BJ (cell line): ENCODE measurements around the gene CCDC141. TPM values are rescaled to one million over a fixed set of nuclear protein-coding genes. Genes with fewer than 3 reads are reported as not detected.

ENCODE experiments used
- CTCF ChIA-PET: fragments of 350-600 bp; formaldehyde crosslinking; extraction: SDS; loops from one replicate; lab custom pipeline; 2021; ENCODE audit warnings: antibody characterized with exemption, inconsistent platforms; lab: Yijun Ruan, JAX
- POLR2A ChIA-PET: fragments of 300-600 bp; sonication (Branson Sonifier 250); formaldehyde crosslinking; extraction: SDS; loops from one replicate; lab custom pipeline; 2021; ENCODE audit warnings: antibody characterized with exemption; lab: Charles Lee
- DNase-seq: peaks from one replicate; pipeline ENCODE4 v3.0.0-alpha.2; 2011; ENCODE audit warnings: low read depth
- H3K27me3 ChIP-seq: 2 replicates; pipeline ENCODE4 v1.6.0; 2011; ENCODE audit warnings: low read length; ENCODE audit not compliant: control insufficient read depth, insufficient read depth
- H3K36me3 ChIP-seq: 2 replicates; pipeline ENCODE4 v1.5.1; 2011; ENCODE audit warnings: low read length; ENCODE audit not compliant: control insufficient read depth, insufficient read depth
- H3K4me3 ChIP-seq: 2 replicates; pipeline ENCODE4 v1.5.1; 2011; ENCODE audit warnings: low read depth, mild to moderate bottlenecking, control low read depth, low read length
- polyA plus RNA-seq: library from polyadenylated mRNA; depleted of rRNA; stranded (reverse); fragments of >200 nt; gene quantifications from 2 replicates; pipeline ENCODE4 v1.2.3, GENCODE V29; 2011
- TF ChIP-seq, protein P1 (sequence below): IDR thresholded peaks from 2 replicates; pipeline ENCODE4 v1.5.1; 2011; ENCODE audit warnings: low read depth, mild to moderate bottlenecking, control low read depth, inconsistent platforms, low read length, moderate library complexity; ENCODE audit not compliant: insufficient read depth

CCDC141 gene
- polyA plus RNA-seq, 1 experiment, result not detected

DNA sequence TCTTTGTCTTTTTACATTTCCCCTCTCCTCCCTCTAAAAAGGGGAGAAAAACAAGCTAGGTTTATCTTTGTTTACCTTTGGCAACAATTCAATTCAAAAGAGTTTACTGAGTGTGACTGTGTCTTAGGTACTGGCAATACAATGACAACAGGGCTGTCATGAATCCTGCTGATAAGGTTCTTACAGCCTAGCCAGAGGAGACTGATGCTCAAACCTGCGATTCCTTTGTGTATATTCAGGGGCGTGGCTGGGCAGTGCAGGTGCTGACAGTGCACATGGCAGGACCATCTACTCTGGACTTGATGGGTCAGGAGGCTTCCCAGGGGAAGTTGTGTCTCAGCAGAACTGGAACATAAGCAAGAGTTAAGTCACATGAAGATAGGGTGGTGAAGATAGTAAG is 219.5 kb downstream of the CCDC141 start:
- TF ChIP-seq, protein P1, sequence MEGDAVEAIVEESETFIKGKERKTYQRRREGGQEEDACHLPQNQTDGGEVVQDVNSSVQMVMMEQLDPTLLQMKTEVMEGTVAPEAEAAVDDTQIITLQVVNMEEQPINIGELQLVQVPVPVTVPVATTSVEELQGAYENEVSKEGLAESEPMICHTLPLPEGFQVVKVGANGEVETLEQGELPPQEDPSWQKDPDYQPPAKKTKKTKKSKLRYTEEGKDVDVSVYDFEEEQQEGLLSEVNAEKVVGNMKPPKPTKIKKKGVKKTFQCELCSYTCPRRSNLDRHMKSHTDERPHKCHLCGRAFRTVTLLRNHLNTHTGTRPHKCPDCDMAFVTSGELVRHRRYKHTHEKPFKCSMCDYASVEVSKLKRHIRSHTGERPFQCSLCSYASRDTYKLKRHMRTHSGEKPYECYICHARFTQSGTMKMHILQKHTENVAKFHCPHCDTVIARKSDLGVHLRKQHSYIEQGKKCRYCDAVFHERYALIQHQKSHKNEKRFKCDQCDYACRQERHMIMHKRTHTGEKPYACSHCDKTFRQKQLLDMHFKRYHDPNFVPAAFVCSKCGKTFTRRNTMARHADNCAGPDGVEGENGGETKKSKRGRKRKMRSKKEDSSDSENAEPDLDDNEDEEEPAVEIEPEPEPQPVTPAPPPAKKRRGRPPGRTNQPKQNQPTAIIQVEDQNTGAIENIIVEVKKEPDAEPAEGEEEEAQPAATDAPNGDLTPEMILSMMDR, result no peak
- POLR2A ChIA-PET, result no interaction called here
- no peak overlapping the region for H3K4me3 ChIP-seq
- no peak for DNase-seq
- no peaks in the 10 kb centered on the region for H3K36me3 ChIP-seq
- 0 out of 2 replicates have a peak, but pooled peaks cover 2% of the 10 kb centered on the region for H3K27me3 ChIP-seq
- CTCF ChIA-PET, result no interaction called here

- ChIA-PET CTCF (no interaction called here), POLR2A (no interaction called here)
- TF ChIP-seq, protein P1, result no peak
- DNase-seq, result no peak
- no peak overlapping the region for H3K4me3 ChIP-seq
- no peaks in the 10 kb centered on the region for H3K36me3 ChIP-seq
- 0 out of 2 replicates have a peak, but pooled peaks cover 2% of the 10 kb centered on the region for H3K27me3 ChIP-seq
Observed at GRCh38 chr2:178829981-178830380, 220.0 kb downstream of the CCDC141 start.

DNA sequence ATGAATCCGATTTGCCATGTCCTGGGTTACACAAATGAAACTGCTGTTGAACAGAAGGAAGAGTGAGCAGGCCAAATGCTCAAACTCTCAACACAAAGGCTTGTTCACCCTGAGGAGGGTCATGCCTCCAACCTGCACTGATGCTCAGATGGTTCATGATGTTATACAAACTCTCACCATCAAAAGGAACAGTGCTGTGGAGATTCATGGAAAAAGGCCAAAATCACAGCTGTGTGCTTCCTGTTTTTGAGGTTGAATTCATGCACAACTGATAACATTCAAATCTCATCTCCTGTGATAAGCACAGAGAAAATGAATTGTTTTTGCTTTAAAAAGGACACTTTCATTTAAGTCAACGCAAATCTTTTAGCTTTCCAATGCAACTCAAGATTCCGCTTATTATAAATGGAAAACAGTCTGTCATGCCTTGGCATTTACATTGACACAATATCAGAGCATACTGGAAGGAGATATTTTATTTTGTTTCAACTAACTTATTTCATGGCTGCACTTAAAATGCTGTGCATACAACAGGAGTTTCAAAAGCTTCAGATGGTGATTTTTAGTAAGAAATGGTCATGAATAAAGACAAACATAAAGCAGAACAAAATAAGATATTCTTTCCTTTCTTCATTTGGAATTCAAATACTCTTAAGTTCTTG is 220.5 kb downstream of the CCDC141 start:
- POLR2A ChIA-PET, result no interaction called here
- no peak overlapping the region for H3K4me3 ChIP-seq
- no peaks in the 10 kb centered on the region for H3K36me3 ChIP-seq
- CTCF ChIA-PET, result no interaction called here
- H3K27me3 ChIP-seq, result 0 out of 2 replicates have a peak, but pooled peaks cover 2% of the 10 kb centered on the region
- TF ChIP-seq, protein P1, result no peak
- DNase-seq, result no peak

DNA sequence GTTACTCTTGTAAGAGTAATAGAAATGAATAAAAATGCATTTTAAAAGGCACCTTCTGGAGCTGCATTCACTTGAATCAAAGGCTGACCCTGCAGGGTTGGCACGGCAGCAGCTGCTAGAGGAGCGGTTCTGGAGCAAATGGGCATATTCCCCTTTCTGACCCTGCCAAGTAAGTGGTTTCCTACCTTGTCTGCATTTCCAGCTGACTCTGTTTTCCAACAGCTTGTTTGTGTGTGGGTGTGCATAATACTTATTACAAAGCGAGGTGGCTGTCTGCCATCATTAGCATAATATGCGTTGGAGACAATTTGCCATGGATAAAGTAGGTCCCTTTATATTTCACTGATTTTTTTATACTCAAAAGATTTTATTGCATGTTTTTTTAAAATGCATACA is 221.5 kb downstream of the CCDC141 start:
- no peak for DNase-seq
- TF ChIP-seq, protein P1, result no peak
- 0 out of 2 replicates have a peak, but pooled peaks cover 2% of the 10 kb centered on the region for H3K27me3 ChIP-seq
- H3K36me3 ChIP-seq, result no peaks in the 10 kb centered on the region
- no peak overlapping the region for H3K4me3 ChIP-seq
- CTCF ChIA-PET, result no interaction called here
- POLR2A ChIA-PET, result no interaction called here

DNA sequence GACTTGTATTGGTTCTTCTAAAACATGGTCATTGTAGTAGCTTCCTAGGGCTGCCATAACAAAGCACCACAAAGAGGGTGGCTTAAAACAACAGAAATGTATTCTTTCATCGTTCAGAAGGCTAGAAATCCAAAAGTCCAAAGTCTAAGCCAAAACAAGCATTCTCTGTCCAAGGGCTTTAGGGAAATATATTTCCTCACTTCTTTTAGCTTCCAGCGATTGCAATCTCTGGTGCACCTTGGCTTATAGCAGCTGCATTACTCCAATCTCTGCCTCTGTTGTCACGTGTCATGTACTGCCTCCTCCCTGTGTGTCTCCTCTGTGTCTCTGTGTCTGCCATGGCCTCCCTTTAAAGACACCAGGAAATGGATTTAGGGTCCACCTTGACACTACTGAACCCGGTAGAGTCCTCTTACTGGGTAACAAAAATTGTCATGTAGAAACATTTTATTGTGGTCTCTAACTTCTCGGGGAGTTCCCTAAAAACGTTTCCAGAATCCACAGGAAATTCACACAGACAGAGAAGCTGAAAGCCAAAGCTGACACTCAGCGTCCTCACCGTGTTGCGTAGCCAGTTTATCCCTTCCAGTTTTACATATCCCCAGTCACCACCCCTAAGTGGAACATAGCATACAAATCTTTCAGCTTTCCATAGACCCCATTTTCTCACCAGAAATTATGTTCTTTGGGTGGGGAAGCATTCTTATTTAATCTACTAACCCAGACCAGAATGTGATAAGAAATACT is 222.0 kb downstream of the CCDC141 start:
- POLR2A ChIA-PET, result no interaction called here
- CTCF ChIA-PET, result no interaction called here
- Histone ChIP-seq H3K36me3 (no peaks in the 10 kb centered on the region), H3K27me3 (no peaks in the 10 kb centered on the region), H3K4me3 (no peak overlapping the region)
- no peak for DNase-seq
- TF ChIP-seq, protein P1, result no peak
